Raji (cell line): ENCODE measurements around the gene GALNT2.

ENCODE experiments used
- POLR2A ChIP-seq: IDR thresholded peaks from 2 replicates; pipeline ENCODE4 v1.6.1; 2011; ENCODE audit warnings: low read depth, low read length, control low read depth; ENCODE audit not compliant: insufficient read depth

The GALNT2 gene

GRCh38 chr1:230121950-230122349 lies 54.9 kb downstream of the GALNT2 start:
- TF ChIP-seq POLR2A, result no peak

DNA sequence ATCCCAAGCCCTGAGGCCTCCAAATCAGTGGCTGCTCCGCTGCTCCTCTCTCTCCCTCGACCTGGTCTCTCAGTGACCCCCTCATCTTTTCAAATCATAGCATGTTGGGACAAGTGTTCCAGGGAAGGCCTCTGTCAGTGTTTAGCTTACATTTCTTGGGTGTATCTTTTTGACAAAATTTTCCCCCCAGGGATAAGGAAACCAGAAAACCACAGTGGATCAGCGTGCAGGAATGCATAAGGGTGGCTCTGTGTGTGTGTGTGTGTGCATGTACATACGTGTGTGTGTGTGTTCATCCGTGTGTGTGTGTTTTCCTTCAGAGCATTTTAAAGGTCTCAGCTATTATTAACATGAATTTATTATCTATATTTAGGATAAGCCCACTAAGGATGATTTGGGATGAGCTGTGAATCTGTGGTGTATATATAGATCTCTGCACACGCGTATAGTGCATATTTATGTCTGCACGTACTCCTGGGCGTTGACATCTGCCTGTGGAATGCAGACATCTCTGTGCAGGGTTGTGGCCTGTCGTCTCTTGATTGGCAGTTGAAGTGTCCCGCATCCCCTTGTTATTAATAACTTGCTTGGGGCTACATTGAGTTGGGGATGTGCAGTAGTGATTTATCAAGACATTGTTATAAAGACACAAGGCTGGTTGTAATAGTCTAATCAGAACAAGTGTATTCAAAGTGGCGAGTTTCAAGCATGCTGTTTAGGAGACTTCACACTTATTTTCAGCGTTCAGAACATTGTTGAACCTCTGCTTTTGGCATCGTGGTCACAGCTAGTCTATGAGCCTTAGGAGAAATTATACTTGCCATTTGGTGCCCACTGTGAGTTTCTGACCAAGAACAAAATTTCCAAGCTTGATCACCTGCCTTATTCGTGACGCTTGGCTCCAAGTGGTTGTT lies 55.6 kb downstream of the GALNT2 start:
- no peak for TF ChIP-seq POLR2A

GRCh38 chr1:230123280-230124185 lies 56.5 kb downstream of the GALNT2 start:
- no peak for TF ChIP-seq POLR2A

GRCh38 chr1:230124186-230125128 lies 57.4 kb downstream of the GALNT2 start:
- TF ChIP-seq POLR2A, result no peak

- TF ChIP-seq POLR2A, result no peak
Observed at GRCh38 chr1:230125141-230125540, 58.1 kb downstream of the GALNT2 start.

- no peak for TF ChIP-seq POLR2A
Observed at GRCh38 chr1:230125640-230126528, 58.8 kb downstream of the GALNT2 start.

DNA sequence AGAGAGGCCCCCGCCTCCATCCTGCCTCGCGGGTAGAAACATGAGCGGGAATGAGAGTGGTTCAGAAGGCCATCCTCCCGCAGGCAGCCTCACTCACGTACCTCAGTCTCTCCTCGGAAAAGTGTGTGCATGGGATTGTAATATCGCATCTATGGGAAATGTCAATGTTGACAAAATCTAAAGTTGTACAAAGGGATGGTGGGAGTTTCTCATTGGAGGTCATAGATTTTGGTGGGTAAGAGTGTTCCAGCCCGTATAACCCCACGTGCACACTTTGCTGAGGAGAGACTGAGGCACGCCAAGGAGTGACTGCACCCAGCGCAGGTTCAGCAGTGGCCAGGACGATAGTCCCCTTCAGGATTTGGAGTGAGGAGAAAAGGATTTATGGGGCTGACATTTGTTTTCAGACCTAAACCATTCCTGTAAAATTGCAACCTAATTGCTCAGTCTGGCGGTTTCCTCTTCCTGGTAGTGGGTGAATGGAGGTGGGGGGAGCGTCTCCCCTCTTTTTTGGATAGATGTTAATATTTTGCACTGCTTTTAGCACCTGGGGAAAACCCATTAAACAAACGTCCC lies 59.6 kb downstream of the GALNT2 start:
- TF ChIP-seq POLR2A, result no peak

- no peak for TF ChIP-seq POLR2A
Observed at GRCh38 chr1:230127105-230128054, 60.3 kb downstream of the GALNT2 start.

GRCh38 chr1:230128569-230129285 lies 61.7 kb downstream of the GALNT2 start:
- TF ChIP-seq POLR2A, result no peak

DNA sequence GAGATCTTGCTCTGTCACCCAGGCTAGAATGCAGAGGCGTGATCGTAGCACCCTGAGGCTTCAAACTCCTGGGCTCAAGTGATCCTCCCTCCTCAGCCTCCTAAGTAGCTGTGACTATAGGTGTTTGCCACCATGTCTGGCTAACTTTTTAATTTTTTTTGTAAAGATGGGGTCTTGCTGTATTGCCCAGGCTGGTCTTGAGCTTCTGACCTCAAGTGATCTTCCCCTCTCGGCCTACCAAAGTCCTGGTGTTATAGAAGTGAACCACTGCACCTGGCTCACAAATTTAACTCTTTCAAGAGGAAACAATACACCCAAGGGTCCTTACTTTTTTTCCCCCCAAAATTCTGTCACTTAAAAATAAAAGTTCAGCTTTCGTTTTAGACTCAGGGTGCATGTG lies 62.3 kb downstream of the GALNT2 start:
- TF ChIP-seq POLR2A, result no peak

DNA sequence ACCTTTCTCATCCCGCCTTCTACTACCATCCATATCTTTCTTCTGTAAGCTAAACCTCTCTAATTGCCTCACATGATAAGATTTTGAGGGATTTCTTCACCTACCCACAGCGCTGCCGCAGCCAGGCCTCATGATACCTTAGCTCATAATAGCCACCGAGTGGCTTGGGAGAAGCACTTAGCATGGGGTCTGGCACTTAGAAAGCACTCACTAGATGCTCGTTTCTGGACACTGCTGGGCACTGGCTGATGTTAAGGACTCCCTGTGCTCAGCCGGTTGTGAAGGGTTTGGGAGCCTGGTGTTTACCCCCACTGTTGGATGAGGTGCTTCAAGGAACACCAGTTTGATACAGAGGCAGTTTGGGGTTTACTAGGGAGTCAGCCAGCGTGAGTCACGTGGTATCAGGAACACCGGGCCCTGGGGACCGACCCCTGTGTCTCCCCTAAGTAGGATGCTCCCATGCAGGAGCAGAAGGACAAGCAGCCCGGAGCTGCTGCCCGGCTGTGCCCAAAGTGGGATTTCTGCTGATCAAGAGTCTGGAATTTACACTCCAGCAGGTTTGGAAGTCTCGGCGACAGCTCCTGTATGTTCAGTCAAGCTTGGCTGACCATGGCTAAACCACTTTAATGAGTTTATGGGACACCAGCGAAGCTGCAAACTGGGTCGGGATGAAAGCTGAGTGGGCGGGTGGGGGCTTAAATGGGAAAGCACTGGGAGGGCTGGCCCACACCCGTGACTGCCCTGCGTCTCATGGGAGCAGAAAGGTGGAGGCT lies 63.3 kb downstream of the GALNT2 start:
- TF ChIP-seq POLR2A, result no peak
